Trophoblast cell (in vitro differentiated cells and primary cell): ENCODE measurements around the gene PACS2.

ENCODE experiments used
- DNase-seq, 2 donors: peaks; one replicate each; pipeline ENCODE4 v3.0.0-alpha.2; 2016
- H2AFZ ChIP-seq: 2 replicates; pipeline ENCODE4 v1.6.1; 2013; ENCODE audit warnings: low read length, moderate library complexity, mild to moderate bottlenecking; ENCODE audit not compliant: insufficient read depth, poor library complexity
- H2AK5ac ChIP-seq: 2 replicates; pipeline ENCODE4 v1.6.1; 2013; ENCODE audit warnings: mild to moderate bottlenecking, low read length
- H2BK120ac ChIP-seq: 2 replicates; pipeline ENCODE4 v1.6.1; 2013; ENCODE audit warnings: low read length, mild to moderate bottlenecking, moderate library complexity; ENCODE audit not compliant: insufficient read depth, poor library complexity
- H2BK12ac ChIP-seq: 2 replicates; pipeline ENCODE4 v1.6.1; 2013; ENCODE audit warnings: mild to moderate bottlenecking, low read length, moderate library complexity
- H2BK5ac ChIP-seq: 2 replicates; pipeline ENCODE4 v1.6.1; 2013; ENCODE audit warnings: low read length, low read depth, moderate library complexity, mild to moderate bottlenecking; ENCODE audit not compliant: poor library complexity
- H3K14ac ChIP-seq: 2 replicates; pipeline ENCODE4 v1.6.1; 2013; ENCODE audit warnings: mild to moderate bottlenecking, low read length
- H3K18ac ChIP-seq: 2 replicates; pipeline ENCODE4 v1.6.1; 2013; ENCODE audit warnings: mild to moderate bottlenecking, low read length
- H3K23ac ChIP-seq: 2 replicates; pipeline ENCODE4 v1.6.1; 2013; ENCODE audit warnings: low read length
- H3K27ac ChIP-seq: 2 replicates; pipeline ENCODE4 v1.5.1; 2013; ENCODE audit warnings: low read depth, mild to moderate bottlenecking, inconsistent platforms, low read length, moderate library complexity
- H3K27me3 ChIP-seq: 2 replicates; pipeline ENCODE4 v1.6.1; 2013; ENCODE audit warnings: inconsistent platforms, mild to moderate bottlenecking, low read length, moderate library complexity; ENCODE audit not compliant: insufficient read depth
- H3K36me3 ChIP-seq, 2 experiments: 1 replicate in 1 of 2; 2 replicates in 1 of 2; pipeline ENCODE4 v1.6.1; 2013; ENCODE audit warnings: low read length in 2 of 2, mild to moderate bottlenecking in 2 of 2, moderate library complexity in 1 of 2; ENCODE audit not compliant: insufficient read depth in 2 of 2, control insufficient read depth in 1 of 2
- H3K4ac ChIP-seq: 2 replicates; pipeline ENCODE4 v1.6.1; 2013; ENCODE audit warnings: low read depth, mild to moderate bottlenecking, low read length, moderate library complexity
- H3K4me1 ChIP-seq, 2 experiments: 1 replicate in 1 of 2; 2 replicates in 1 of 2; pipeline ENCODE4 v1.6.1; 2013; ENCODE audit warnings: low read length in 2 of 2, mild to moderate bottlenecking in 2 of 2, moderate library complexity in 1 of 2; ENCODE audit not compliant: insufficient read depth in 2 of 2, control insufficient read depth in 1 of 2
- H3K4me2 ChIP-seq: 2 replicates; pipeline ENCODE4 v1.6.1; 2013; ENCODE audit warnings: inconsistent platforms, mild to moderate bottlenecking, low read length, moderate library complexity
- H3K4me3 ChIP-seq: 2 replicates; pipeline ENCODE4 v1.5.1; 2013; ENCODE audit warnings: mild to moderate bottlenecking, low read depth, low read length, inconsistent platforms
- H3K79me1 ChIP-seq: one replicate; pipeline ENCODE4 v1.6.1; 2013; ENCODE audit warnings: low read length
- H3K79me2 ChIP-seq: 2 replicates; pipeline ENCODE4 v1.6.1; 2013; ENCODE audit warnings: low read length, mild to moderate bottlenecking; ENCODE audit not compliant: control insufficient read depth, insufficient read depth, poor library complexity
- H3K9ac ChIP-seq: 2 replicates; pipeline ENCODE4 v1.6.1; 2013; ENCODE audit warnings: mild to moderate bottlenecking, low read length
- H3K9me3 ChIP-seq: 2 replicates; pipeline ENCODE4 v1.6.1; 2013; ENCODE audit warnings: low read depth, mild to moderate bottlenecking, control low read depth, inconsistent platforms, low read length; ENCODE audit not compliant: insufficient read depth
- H4K12ac ChIP-seq: 2 replicates; pipeline ENCODE4 v1.6.1; 2013; ENCODE audit warnings: low read depth, mild to moderate bottlenecking, low read length, moderate library complexity
- H4K8ac ChIP-seq: 2 replicates; pipeline ENCODE4 v1.6.1; 2013; ENCODE audit warnings: low read depth, mild to moderate bottlenecking, low read length, moderate library complexity
- H4K91ac ChIP-seq: one replicate; pipeline ENCODE4 v1.6.1; 2013; ENCODE audit warnings: low read depth, mild to moderate bottlenecking, low read length, moderate library complexity
- WGBS: extraction: QIAGEN DNeasy Blood & Tissue Kit; methylation state at CpG from one replicate; pipeline ENCODE4 v1.1.7; 2013; ENCODE audit warnings: missing lambda C conversion rate; ENCODE audit not compliant: insufficient read length, insufficient coverage; ENCODE audit errors: extremely low coverage; 5-methylcytosine and 5-hydroxymethylcytosine counted together

PACS2 gene

DNA sequence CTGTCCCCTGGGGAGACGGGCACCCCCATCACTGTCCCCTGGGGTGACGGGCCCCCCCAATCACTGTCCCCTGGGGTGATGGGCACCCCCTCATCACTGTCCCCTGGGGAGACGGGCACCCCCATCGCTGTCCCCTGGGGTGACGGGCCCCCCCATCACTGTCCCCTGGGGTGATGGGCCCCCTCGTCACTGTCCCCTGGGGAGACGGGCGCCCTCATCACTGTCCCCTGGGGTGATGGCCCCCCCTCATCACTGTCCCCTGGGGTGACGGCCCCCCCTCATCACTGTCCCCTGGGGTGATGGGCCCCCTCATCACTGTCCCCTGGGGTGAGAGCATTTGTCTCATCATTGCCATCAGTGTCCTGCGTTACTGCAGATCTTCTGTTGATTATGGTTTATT lies 38.6 kb downstream of the PACS2 start:
- Histone ChIP-seq H3K79me1 (no peaks in the 10 kb centered on the region), H2AK5ac (no peak overlapping the region), H2AFZ (no peak overlapping the region), H2BK5ac (no peak overlapping the region), H3K27ac (no peak overlapping the region), H3K4me3 (no peak overlapping the region), H2BK12ac (no peak overlapping the region), H4K8ac (no peak overlapping the region), H3K18ac (no peak overlapping the region), H4K12ac (no peak overlapping the region), H4K91ac (no peak overlapping the region), H3K14ac (no peak overlapping the region), H3K9me3 (peaks cover 2% of the 10 kb centered on the region), H3K79me2 (no peaks in the 10 kb centered on the region), H3K9ac (no peak overlapping the region), H3K4me1 (no peaks in the 10 kb centered on the region), H3K23ac (no peak overlapping the region), H3K4ac (no peak overlapping the region), H2BK120ac (no peak overlapping the region), H3K36me3 (peaks cover 15 to 21% of the 10 kb centered on the region in 2 experiments), H3K27me3 (no peaks in the 10 kb centered on the region), H3K4me2 (no peak overlapping the region)
- WGBS, result no CpG with 5 or more reads among the region's 10 CpGs
- no peak for DNase-seq

DNA sequence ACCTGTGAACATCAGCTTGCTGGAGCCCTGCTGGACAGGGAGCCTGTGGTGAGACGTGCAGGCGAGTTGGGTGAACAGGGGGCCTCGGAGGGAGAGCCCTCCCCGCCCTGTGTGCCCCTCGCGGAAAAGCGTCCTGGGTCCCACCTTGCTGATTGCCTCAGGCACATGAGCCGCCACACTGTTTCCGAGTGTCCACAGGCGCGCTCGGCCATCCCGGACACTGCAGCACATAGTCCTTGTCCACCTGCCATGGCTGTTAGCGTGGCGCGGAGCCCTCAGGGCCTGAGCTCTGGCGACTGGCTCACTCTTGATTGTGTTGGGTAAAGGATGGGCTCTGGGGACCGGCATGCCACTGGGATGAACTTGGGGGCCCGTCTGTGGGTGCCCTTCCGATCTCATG lies 40.0 kb downstream of the PACS2 start:
- DNase-seq, result no peak

DNA sequence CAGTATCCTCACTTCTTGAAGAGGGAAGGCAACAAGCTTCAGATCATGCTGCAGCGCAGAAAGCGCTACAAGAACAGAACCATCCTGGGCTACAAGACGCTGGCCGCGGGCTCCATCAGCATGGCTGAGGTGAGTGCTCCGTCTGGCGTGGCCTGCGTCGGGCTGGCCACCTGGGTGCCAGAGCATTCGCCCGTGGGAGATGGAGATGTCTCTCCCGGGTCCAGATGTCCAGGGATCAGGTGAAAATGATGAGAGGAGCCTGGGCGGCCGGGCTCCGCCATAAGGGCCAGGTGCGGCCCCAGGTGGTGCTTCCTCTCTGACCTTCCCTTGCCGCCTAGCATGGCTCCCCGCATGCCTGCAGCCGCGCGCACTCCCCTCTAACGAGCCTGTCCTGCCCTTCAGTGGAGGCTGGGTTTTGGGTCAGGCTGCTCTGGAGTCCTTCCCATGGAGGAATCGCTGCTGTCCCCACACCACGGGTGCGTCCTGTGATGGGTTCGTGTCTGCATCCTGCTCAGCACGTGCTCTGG lies 40.6 kb downstream of the PACS2 start:
- no peak overlapping the region for H3K9ac ChIP-seq
- H3K27me3 ChIP-seq, result no peaks in the 10 kb centered on the region
- H3K14ac ChIP-seq, result no peak overlapping the region
- no peak overlapping the region for H3K18ac ChIP-seq
- no peak overlapping the region for H2AK5ac ChIP-seq
- no peaks in the 10 kb centered on the region for H3K9me3 ChIP-seq
- H3K79me1 ChIP-seq, result no peaks in the 10 kb centered on the region
- no peak overlapping the region for H2BK120ac ChIP-seq
- H3K79me2 ChIP-seq, result no peaks in the 10 kb centered on the region
- no peak overlapping the region for H2BK5ac ChIP-seq
- H3K4ac ChIP-seq, result no peak overlapping the region
- H4K12ac ChIP-seq, result no peak overlapping the region
- H3K36me3 ChIP-seq, result peaks cover 19 to 24% of the 10 kb centered on the region in 2 experiments
- no peak for DNase-seq
- H3K4me3 ChIP-seq, result no peak overlapping the region
- WGBS, result no CpG with 5 or more reads among the region's 27 CpGs
- H4K8ac ChIP-seq, result no peak overlapping the region
- H3K27ac ChIP-seq, result no peak overlapping the region
- no peak overlapping the region for H2BK12ac ChIP-seq
- H3K4me1 ChIP-seq, result no peaks in the 10 kb centered on the region
- H3K23ac ChIP-seq, result no peak overlapping the region
- no peak overlapping the region for H4K91ac ChIP-seq
- no peak overlapping the region for H2AFZ ChIP-seq
- no peak overlapping the region for H3K4me2 ChIP-seq

More for the DNA sequence above, 40.0 kb downstream of the PACS2 start:
- no peaks in the 10 kb centered on the region for H3K4me1 ChIP-seq
- no peak overlapping the region for H2BK5ac ChIP-seq
- no peak overlapping the region for H4K91ac ChIP-seq
- H2BK12ac ChIP-seq, result no peak overlapping the region
- no peak overlapping the region for H3K4me3 ChIP-seq
- no peak overlapping the region for H3K18ac ChIP-seq
- H3K14ac ChIP-seq, result no peak overlapping the region
- H4K8ac ChIP-seq, result no peak overlapping the region
- H3K23ac ChIP-seq, result no peak overlapping the region
- no peak overlapping the region for H3K27ac ChIP-seq
- peaks cover 24% of the 10 kb centered on the region in 2 experiments for H3K36me3 ChIP-seq
- H3K4me2 ChIP-seq, result no peak overlapping the region
- no peak overlapping the region for H4K12ac ChIP-seq
- H3K4ac ChIP-seq, result no peak overlapping the region
- H2AFZ ChIP-seq, result no peak overlapping the region
- no peaks in the 10 kb centered on the region for H3K79me1 ChIP-seq
- no CpG with 5 or more reads among the region's 20 CpGs for WGBS
- H2AK5ac ChIP-seq, result no peak overlapping the region
- H3K79me2 ChIP-seq, result no peaks in the 10 kb centered on the region
- no peaks in the 10 kb centered on the region for H3K9me3 ChIP-seq
- no peak overlapping the region for H3K9ac ChIP-seq
- no peak overlapping the region for H2BK120ac ChIP-seq
- H3K27me3 ChIP-seq, result no peaks in the 10 kb centered on the region

DNA sequence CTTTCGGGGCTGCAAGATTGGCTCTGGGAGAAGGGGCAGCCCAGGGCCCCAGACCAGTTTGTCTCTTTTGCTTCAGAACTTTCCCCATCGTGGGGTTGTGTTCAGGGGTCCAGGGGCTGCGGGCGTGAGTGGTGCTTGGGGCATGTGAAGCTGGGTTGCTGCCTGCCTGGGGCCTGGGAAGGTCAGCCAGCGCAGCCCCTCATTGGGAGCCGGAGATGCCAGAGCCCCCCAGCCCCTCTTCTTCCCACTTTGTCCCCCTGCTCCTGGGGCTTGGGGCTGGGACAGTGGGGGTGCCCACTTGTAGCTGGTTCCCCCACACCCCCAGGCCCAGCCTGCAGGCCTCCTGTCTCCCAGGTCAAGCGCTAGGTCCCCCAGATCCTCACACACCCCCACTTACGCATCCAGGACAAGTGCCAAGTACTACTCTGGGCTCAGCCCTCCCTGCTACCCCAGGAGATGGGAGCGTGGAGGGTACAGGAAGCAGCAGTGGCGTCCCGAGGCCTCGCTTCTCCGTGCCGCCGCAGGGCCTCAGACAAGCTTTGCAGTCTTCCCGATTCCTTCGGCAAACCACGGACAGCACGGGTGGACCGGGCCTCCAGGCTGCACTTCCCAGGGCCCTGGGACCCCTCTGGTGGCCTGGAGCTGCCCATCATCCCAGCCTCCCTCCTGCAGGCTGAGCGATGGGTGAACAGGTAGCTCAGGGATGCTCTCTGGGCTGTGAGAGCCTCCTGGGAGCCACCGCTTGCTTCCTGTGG lies 41.5 kb downstream of the PACS2 start:
- no peak overlapping the region for H2AK5ac ChIP-seq
- no peaks in the 10 kb centered on the region for H3K9me3 ChIP-seq
- no peaks in the 10 kb centered on the region for H3K4me1 ChIP-seq
- H3K9ac ChIP-seq, result no peak overlapping the region
- H2BK5ac ChIP-seq, result no peak overlapping the region
- H3K23ac ChIP-seq, result no peak overlapping the region
- H2AFZ ChIP-seq, result no peak overlapping the region
- peaks cover 19 to 24% of the 10 kb centered on the region in 2 experiments for H3K36me3 ChIP-seq
- H3K79me1 ChIP-seq, result no peaks in the 10 kb centered on the region
- no peaks in the 10 kb centered on the region for H3K27me3 ChIP-seq
- no peak overlapping the region for H3K27ac ChIP-seq
- no peak overlapping the region for H3K4ac ChIP-seq
- WGBS, result no CpG with 5 or more reads among the region's 22 CpGs
- H4K8ac ChIP-seq, result no peak overlapping the region
- H3K14ac ChIP-seq, result no peak overlapping the region
- H3K79me2 ChIP-seq, result no peaks in the 10 kb centered on the region
- no peak overlapping the region for H4K91ac ChIP-seq
- no peak overlapping the region for H2BK120ac ChIP-seq
- no peak overlapping the region for H3K18ac ChIP-seq
- no peak overlapping the region for H3K4me3 ChIP-seq
- no peak overlapping the region for H2BK12ac ChIP-seq
- no peak overlapping the region for H3K4me2 ChIP-seq
- no peak overlapping the region for H4K12ac ChIP-seq
- no peak for DNase-seq
